HG02885 (cell line): ENCODE data around the gene RNF157.

Experiments
- ATAC-seq: cut with Tn5 transposase; IDR thresholded peaks from one replicate; pipeline ENCODE4 v1.9.1; 2021; ENCODE audit warnings: mild to moderate bottlenecking; ENCODE audit not compliant: unreplicated experiment, poor library complexity

Gene RNF157

GRCh38 chr17:76164331-76164730 is 76.0 kb downstream of the RNF157 start:
- ATAC-seq, result no peak

GRCh38 chr17:76163919-76164318 is 76.4 kb downstream of the RNF157 start:
- ATAC-seq, result no peak

- ATAC-seq, result no peak
Observed at GRCh38 chr17:76161619-76162266, 78.5 kb downstream of the RNF157 start.

GRCh38 chr17:76160896-76161528 is 79.3 kb downstream of the RNF157 start:
- no peak for ATAC-seq

- no peak for ATAC-seq
Observed at GRCh38 chr17:76159157-76159556, 81.1 kb downstream of the RNF157 start.

- no peak for ATAC-seq
Observed at GRCh38 chr17:76157759-76158158, 82.5 kb downstream of the RNF157 start.

- ATAC-seq, result no peak
Observed at GRCh38 chr17:76156662-76156991, 83.7 kb downstream of the RNF157 start.

GRCh38 chr17:76155988-76156661 is 84.2 kb downstream of the RNF157 start:
- ATAC-seq, result no peak

GRCh38 chr17:76154936-76155845 is 85.1 kb downstream of the RNF157 start:
- ATAC-seq, result no peak

- ATAC-seq, result no peak
Observed at GRCh38 chr17:76154292-76154691, 86.0 kb downstream of the RNF157 start.

GRCh38 chr17:76153640-76154039 is 86.7 kb downstream of the RNF157 start:
- no peak for ATAC-seq

- no peak for ATAC-seq
Observed at GRCh38 chr17:76153202-76153601, 87.1 kb downstream of the RNF157 start.

- no peak for ATAC-seq
Observed at GRCh38 chr17:76152591-76152990, 87.7 kb downstream of the RNF157 start.

- ATAC-seq, result no peak
Observed at GRCh38 chr17:76151896-76152454, 88.3 kb downstream of the RNF157 start.

- no peak for ATAC-seq
Observed at GRCh38 chr17:76150712-76151622, 89.3 kb downstream of the RNF157 start.

- no peak for ATAC-seq
Observed at GRCh38 chr17:76149214-76149613, 91.1 kb downstream of the RNF157 start.

GRCh38 chr17:76148015-76148326 is 92.3 kb downstream of the RNF157 start:
- ATAC-seq, result no peak

- no peak for ATAC-seq
Observed at GRCh38 chr17:76147211-76148014, 92.9 kb downstream of the RNF157 start.
